ENCODE measurements around the gene TGM1. TPM values are rescaled to one million over a fixed set of nuclear protein-coding genes. Genes with fewer than 3 reads are reported as not detected.

TGM1 gene
- total RNA-seq, 1 donor from 2014 or later: 7.0 TPM

DNA sequence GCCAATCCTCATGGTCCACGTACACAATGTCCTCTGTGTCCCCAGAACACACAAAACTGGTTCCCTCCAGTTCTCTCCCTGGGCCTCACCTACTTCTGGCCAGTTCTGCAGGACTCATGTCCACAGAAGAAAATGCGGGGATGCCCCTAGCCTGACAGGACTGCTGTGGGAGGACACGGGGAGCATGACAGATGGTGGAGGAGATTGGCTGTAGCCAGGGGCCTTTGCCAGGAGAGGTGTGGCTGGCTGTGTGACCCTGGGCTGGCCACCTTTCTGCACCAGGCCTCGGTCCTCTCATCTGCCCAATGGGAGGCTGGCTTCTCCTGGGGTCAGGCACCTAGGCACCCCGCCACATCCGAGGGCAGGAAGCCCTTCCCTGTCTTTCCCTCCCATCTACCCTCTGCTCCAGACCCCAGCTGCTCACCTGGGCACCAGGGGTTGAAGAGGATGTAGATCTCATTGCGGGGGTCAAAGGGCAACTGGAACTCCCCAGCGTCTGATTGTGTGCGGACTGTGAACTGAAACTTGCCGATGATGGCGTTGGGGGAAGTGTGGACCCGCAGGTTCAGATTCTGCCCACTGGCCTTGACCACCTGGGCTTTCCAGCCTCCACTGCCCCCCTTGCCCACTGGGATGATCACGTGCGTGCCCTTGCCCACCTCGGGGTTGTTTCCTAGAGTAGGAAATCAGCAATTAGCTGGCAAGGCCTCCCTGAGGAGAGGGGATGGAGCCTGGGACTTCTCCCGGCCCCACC lies 2.8 kb downstream of the TGM1 start:
- no peaks in the 10 kb centered on the region for H3K27me3 Mint-ChIP-seq
- no peaks in the 10 kb centered on the region for H3K4me1 Mint-ChIP-seq (ENCODE audit: low read depth)
- DNase-seq (ENCODE audit: low spot score, unreplicated experiment): no peak
- H3K4me3 Mint-ChIP-seq (ENCODE audit: low read depth): no peak overlapping the region
- no peaks in the 10 kb centered on the region for H3K36me3 Mint-ChIP-seq (ENCODE audit: insufficient read depth)
- peak overlapping the region; percentile 16 for H3K27ac Mint-ChIP-seq
- no peaks in the 10 kb centered on the region for H3K9me3 Mint-ChIP-seq (ENCODE audit: low read depth)
- TF ChIP-seq, protein P1, sequence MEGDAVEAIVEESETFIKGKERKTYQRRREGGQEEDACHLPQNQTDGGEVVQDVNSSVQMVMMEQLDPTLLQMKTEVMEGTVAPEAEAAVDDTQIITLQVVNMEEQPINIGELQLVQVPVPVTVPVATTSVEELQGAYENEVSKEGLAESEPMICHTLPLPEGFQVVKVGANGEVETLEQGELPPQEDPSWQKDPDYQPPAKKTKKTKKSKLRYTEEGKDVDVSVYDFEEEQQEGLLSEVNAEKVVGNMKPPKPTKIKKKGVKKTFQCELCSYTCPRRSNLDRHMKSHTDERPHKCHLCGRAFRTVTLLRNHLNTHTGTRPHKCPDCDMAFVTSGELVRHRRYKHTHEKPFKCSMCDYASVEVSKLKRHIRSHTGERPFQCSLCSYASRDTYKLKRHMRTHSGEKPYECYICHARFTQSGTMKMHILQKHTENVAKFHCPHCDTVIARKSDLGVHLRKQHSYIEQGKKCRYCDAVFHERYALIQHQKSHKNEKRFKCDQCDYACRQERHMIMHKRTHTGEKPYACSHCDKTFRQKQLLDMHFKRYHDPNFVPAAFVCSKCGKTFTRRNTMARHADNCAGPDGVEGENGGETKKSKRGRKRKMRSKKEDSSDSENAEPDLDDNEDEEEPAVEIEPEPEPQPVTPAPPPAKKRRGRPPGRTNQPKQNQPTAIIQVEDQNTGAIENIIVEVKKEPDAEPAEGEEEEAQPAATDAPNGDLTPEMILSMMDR (IDR thresholded peaks at IDR 0.05; ENCODE audit: unreplicated experiment): no peak

DNA sequence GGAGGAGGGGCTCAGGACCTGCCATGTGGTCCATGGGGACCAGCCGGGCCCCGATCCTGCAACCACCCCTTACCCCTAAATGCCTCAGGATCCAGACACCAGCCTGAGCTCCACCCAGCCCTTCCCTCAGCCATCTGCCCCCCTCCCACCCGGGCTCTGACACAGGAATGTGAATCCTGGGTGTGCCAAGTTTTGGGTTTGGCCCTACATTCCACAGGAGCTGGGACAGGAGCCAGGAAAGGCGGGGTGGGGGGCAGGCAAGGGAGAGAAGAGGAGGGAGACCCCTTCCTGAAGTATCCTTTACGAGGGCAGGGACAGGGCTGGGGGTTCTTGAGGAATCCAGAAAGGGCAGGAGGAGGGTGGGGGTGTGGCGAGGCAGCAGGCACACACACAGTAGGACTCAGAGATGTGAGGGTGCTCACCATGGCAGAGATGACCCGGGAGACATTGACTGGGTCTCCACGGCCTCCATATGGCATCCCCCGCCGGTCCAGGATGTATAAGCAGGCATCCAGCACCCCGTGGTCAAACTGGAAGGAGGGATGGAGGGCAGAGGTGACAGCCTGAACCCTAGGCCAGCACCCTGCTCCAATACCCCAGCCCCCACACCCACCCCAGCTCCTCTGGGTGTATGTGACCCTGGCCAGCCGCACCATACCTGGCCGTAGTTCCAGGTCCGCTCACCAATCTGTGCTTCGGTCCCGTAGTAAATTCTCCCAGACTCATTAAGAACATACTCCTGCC lies 3.5 kb downstream of the TGM1 start:
- H3K36me3 Mint-ChIP-seq (ENCODE audit: insufficient read depth): no peaks in the 10 kb centered on the region
- TF ChIP-seq, protein P1 (IDR thresholded peaks at IDR 0.05; ENCODE audit: unreplicated experiment): no peak
- H3K9me3 Mint-ChIP-seq (ENCODE audit: low read depth): no peaks in the 10 kb centered on the region

DNA sequence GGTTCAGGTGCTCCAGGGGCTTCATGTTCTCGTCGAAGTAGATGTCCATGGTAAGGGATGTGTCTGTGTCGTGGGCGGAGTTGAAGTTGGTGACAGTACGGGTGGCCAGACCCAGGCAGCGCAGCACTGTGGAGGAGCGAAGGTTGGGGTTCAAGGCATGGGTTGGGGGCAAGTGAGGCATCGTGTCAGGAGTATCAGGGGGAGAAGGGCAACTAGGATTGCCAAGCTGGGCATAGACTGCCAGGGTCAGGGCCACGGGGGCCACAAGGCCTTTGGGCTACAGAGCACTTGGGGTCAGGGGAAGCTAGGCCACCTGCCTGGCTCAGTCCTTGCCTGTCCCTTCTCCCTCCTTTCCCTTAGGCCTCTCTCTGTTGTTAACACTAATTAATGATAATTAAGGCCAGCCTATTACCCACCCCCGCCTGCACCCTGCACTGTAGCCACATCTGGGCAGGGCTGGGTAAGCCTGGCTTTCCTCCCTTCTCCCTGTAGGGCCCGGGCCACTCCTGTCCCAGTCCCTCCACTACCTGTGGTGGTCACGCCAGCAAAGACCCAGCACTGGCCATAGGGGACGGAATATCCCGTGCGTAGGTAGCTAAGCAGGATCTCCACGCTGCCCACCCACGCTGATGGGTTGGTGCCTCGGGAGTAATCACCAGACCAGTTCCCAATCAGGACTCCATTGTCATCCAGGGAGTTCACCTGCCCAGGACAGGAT lies 4.3 kb downstream of the TGM1 start:
- TF ChIP-seq, protein P1 (IDR thresholded peaks at IDR 0.05; ENCODE audit: unreplicated experiment): no peak
- DNase-seq (ENCODE audit: low spot score, unreplicated experiment): no peak
- no peaks in the 10 kb centered on the region for H3K4me1 Mint-ChIP-seq (ENCODE audit: low read depth)
- no peak overlapping the region for H3K4me3 Mint-ChIP-seq (ENCODE audit: low read depth)
- no peak overlapping the region for H3K27ac Mint-ChIP-seq
- no peaks in the 10 kb centered on the region for H3K9me3 Mint-ChIP-seq (ENCODE audit: low read depth)
- no peaks in the 10 kb centered on the region for H3K27me3 Mint-ChIP-seq
- H3K36me3 Mint-ChIP-seq (ENCODE audit: insufficient read depth): no peaks in the 10 kb centered on the region

More for the DNA sequence above, 3.5 kb downstream of the TGM1 start:
- DNase-seq (ENCODE audit: low spot score, unreplicated experiment): no peak
- Mint-ChIP-seq H3K4me3 (ENCODE audit: low read depth) (no peak overlapping the region), H3K4me1 (ENCODE audit: low read depth) (no peaks in the 10 kb centered on the region), H3K27ac (peak overlapping the region; percentile 16), H3K27me3 (no peaks in the 10 kb centered on the region)

DNA sequence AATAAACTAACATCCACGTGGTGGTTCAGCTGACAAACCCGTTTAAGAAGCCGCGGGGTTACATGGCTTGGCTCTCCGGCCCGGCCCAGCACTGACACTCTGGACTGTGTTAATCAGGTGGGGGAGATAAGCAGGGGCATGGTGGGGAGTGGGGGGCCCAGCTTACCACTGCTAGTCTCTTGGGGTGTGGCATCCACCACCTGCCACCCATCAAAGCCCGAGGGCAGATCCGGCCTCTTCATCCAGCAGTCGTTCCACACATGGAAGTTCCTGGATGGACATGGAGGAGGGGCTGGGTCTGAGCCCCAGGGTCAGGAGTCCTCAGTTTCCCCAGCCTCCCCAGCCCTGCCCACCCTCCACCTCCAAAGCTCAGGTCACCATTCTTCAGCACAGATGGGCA lies 4.9 kb downstream of the TGM1 start:
- TF ChIP-seq, protein P1 (IDR thresholded peaks at IDR 0.05; ENCODE audit: unreplicated experiment): no peak
- Mint-ChIP-seq H3K4me3 (ENCODE audit: low read depth) (no peak overlapping the region), H3K27ac (no peak overlapping the region), H3K27me3 (no peaks in the 10 kb centered on the region), H3K4me1 (ENCODE audit: low read depth) (no peaks in the 10 kb centered on the region), H3K36me3 (ENCODE audit: insufficient read depth) (no peaks in the 10 kb centered on the region), H3K9me3 (ENCODE audit: low read depth) (no peaks in the 10 kb centered on the region)
- DNase-seq (ENCODE audit: low spot score, unreplicated experiment): no peak

DNA sequence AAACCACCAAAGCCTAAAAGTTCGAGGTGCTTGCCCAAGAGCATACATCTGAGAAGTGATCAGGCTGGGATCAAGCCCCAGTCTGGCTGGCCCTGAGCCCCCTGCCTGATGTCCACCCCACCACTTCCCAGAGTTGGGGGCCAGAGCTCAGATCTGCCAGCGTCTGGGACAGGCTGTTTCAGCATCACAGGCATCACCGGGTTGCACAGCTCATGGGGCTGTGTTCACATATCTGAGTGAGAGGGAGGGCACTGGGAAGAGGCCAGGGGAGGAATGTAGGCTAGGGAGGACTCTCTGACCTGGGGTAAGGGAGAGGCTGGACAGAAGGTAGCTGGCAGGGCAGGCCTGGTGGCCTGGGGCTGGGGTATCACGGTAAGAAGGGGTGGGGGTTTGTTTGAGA lies 6.0 kb downstream of the TGM1 start:
- Mint-ChIP-seq H3K27ac (no peak overlapping the region), H3K4me1 (ENCODE audit: low read depth) (no peaks in the 10 kb centered on the region)

More for the DNA sequence above, 6.0 kb downstream of the TGM1 start:
- no peak for DNase-seq (ENCODE audit: low spot score, unreplicated experiment)
- H3K9me3 Mint-ChIP-seq (ENCODE audit: low read depth): no peaks in the 10 kb centered on the region
- TF ChIP-seq, protein P1 (IDR thresholded peaks at IDR 0.05; ENCODE audit: unreplicated experiment): no peak
- no peaks in the 10 kb centered on the region for H3K36me3 Mint-ChIP-seq (ENCODE audit: insufficient read depth)
- H3K4me3 Mint-ChIP-seq (ENCODE audit: low read depth): no peak overlapping the region
- no peaks in the 10 kb centered on the region for H3K27me3 Mint-ChIP-seq

Data from progenitor cell of endocrine pancreas (in vitro differentiated cells).